CD4-positive, alpha-beta T cell (primary cell): Measurements from ENCODE around the gene IL1R1. TPM values are rescaled to one million over a fixed set of nuclear protein-coding genes. Genes with fewer than 3 reads are reported as not detected.

Source experiments
- ATAC-seq: fragments of 200-7000 bp; cut with Tn5 transposase; one replicate; pipeline ENCODE4 v1.10.0; 2022; ENCODE audit warnings: mild to moderate bottlenecking; ENCODE audit not compliant: poor library complexity
- CTCF ChIA-PET: fragments of 350-600 bp; sonication (Branson Sonifier 250); formaldehyde crosslinking; loops from one replicate; lab custom pipeline; 2021; ENCODE audit warnings: antibody characterized with exemption, inconsistent platforms; lab: Charles Lee
- POLR2A ChIA-PET: fragments of 350-600 bp; sonication (Branson Sonifier 250); formaldehyde crosslinking; loops from one replicate; lab custom pipeline; 2021; ENCODE audit warnings: antibody characterized with exemption, inconsistent platforms; lab: Charles Lee
- DNase-seq, 14 experiments: peaks; one replicate each; pipeline ENCODE4 v3.0.0-alpha.2; 2013 to 2020; ENCODE audit warnings: mixed read lengths in 2 of 14
- H3K27ac ChIP-seq, 2 donors: one replicate each; pipeline versions ENCODE4 v1.5.1 to v1.7.0; 2013; ENCODE audit warnings: low read length in 2 of 2, low read depth in 1 of 2, mild to moderate bottlenecking in 1 of 2
- H3K27me3 ChIP-seq, 2 experiments: 1 replicate in 1 of 2; 2 replicates in 1 of 2; pipeline versions ENCODE4 v1.6.1 to v1.7.0; 2013; ENCODE audit warnings: low read length in 2 of 2, control low read depth in 1 of 2, mild to moderate bottlenecking in 1 of 2, moderate library complexity in 1 of 2; ENCODE audit not compliant: insufficient read depth in 2 of 2, control insufficient read depth in 1 of 2
- H3K36me3 ChIP-seq: one replicate; pipeline ENCODE4 v1.6.1; 2013; ENCODE audit warnings: low read length, control low read depth; ENCODE audit not compliant: insufficient read depth
- H3K4me1 ChIP-seq: one replicate; pipeline ENCODE4 v1.6.1; 2013; ENCODE audit warnings: low read length, control low read depth; ENCODE audit not compliant: insufficient read depth
- H3K4me3 ChIP-seq: one replicate; pipeline ENCODE4 v1.5.1; 2013; ENCODE audit warnings: mild to moderate bottlenecking, low read length, moderate library complexity
- H3K9me3 ChIP-seq, 2 experiments: 1 replicate in 1 of 2; 2 replicates in 1 of 2; pipeline versions ENCODE4 v1.6.1 to v1.7.0; 2013; ENCODE audit warnings: low read length in 2 of 2, mild to moderate bottlenecking in 2 of 2, control low read depth in 1 of 2, moderate library complexity in 1 of 2; ENCODE audit not compliant: control insufficient read depth in 1 of 2, insufficient read depth in 1 of 2
- H3K27ac Mint-ChIP-seq: one replicate; pipeline ENCODE4 v1.8.0; 2020; ENCODE audit warnings: mixed read lengths
- H3K27me3 Mint-ChIP-seq: one replicate; pipeline ENCODE4 v1.8.0; 2021; ENCODE audit warnings: mixed read lengths
- H3K36me3 Mint-ChIP-seq: one replicate; pipeline ENCODE4 v1.8.0; 2021; ENCODE audit warnings: low read depth, mixed read lengths
- H3K4me1 Mint-ChIP-seq: one replicate; pipeline ENCODE4 v1.8.0; 2021; ENCODE audit warnings: low read depth, mixed read lengths
- H3K4me3 Mint-ChIP-seq: one replicate; pipeline ENCODE4 v1.8.0; 2020; ENCODE audit warnings: mild to moderate bottlenecking, mixed read lengths
- H3K9me3 Mint-ChIP-seq: one replicate; pipeline ENCODE4 v1.8.0; 2020; ENCODE audit warnings: mixed read lengths
- intact Hi-C, 2 experiments: fragments of 100-400 bp; cut with DNase I in 1 of 2; cut with micrococcal nuclease in 1 of 2; formaldehyde crosslinking; loops; one replicate each; pipeline versions ENCODE4 v1.15.1 to v1.9.0; 2023 to 2025; cut with DNase I, micrococcal nuclease
- polyA plus RNA-seq, 2 donors: library from polyadenylated mRNA; unstranded; fragments of 120-200 nt; gene quantifications; one replicate each; pipeline ENCODE4 v1.2.1, GENCODE V29; 2013
- total RNA-seq, 174 experiments: library from RNA in 2 of 174; stranded (reverse) in 2 of 174; gene quantifications; one replicate each; pipeline ENCODE4 v1.2.3 and lab custom pipeline; 2021 to 2026
- TF ChIP-seq, protein P1 (sequence below): fragments of 200-600 bp; IDR thresholded peaks from one replicate; pipeline ENCODE4 v1.8.0; 2022; ENCODE audit warnings: antibody characterized with exemption, mild to moderate bottlenecking

Gene IL1R1, protein sequence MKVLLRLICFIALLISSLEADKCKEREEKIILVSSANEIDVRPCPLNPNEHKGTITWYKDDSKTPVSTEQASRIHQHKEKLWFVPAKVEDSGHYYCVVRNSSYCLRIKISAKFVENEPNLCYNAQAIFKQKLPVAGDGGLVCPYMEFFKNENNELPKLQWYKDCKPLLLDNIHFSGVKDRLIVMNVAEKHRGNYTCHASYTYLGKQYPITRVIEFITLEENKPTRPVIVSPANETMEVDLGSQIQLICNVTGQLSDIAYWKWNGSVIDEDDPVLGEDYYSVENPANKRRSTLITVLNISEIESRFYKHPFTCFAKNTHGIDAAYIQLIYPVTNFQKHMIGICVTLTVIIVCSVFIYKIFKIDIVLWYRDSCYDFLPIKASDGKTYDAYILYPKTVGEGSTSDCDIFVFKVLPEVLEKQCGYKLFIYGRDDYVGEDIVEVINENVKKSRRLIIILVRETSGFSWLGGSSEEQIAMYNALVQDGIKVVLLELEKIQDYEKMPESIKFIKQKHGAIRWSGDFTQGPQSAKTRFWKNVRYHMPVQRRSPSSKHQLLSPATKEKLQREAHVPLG
- total RNA-seq (under 1 TPM; 0.22 to 0.49 TPM), total RNA-seq (lab: John Stamatoyannopoulos, UW) (0.55 to 188 (median 14.4) reads per million in 172 experiments)
- 3.2 TPM for polyA plus RNA-seq (2013, experiment 1 of 2)
- 3.8 TPM for polyA plus RNA-seq (2013, experiment 2 of 2)

DNA sequence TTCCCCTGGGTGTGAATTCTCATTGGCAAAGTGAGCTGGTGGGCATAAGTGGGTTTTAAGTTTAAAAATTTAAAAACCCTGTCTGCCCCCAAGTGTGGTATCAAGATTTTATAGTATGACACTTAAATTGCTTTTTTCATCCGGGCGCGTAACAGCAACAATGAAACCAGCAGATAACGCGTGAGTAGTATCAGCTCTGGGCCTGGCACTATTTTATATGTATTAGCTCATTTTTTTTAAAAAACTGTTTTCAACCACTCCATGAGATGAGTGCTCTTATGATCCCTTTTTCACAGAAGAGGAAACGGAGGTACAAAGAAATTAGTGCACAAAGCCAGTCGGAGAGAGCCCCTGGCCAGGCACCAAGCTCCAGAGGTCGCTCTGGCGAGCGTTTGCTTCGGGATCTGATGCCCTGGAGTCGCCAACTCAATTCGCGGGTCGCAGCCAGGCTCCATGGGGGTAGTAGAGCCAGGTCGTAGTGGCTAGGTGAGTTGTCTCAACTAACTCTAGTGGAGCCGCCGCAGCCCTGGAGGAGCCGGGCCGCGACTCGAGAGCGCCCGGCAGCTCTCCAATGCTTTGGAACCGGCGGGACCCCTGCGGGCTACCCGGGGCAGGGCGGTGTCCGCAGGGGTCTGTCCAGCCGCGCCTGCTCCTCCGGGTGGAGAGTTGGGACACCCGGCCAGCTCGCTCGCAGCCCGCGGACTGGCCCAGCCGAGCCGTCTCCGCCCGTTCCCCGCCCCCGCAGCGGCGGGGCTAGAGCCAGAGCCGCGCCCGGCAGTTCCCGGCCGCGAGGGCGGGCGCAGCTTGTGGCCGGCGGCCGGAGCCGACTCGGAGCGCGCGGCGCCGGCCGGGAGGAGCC lies at the start of gene IL1R1:
IL1R1 (plus strand) TSS at position 777 of the 859 bp plus-strand sequence. CDS start 14,979 bp downstream, outside the sequence.
- Histone ChIP-seq H3K27me3 (peaks cover 17 to 30% of the 10 kb centered on the region in 2 experiments), H3K36me3 (no peaks in the 10 kb centered on the region), H3K4me1 (peaks cover 18% of the 10 kb centered on the region), H3K4me3 (peak within 1 kb of the TSS; percentile 48), H3K9me3 (peaks cover 36 to 39% of the 10 kb centered on the region in 2 experiments), H3K27ac (no peak within 1 kb of the TSS)
- intact Hi-C loops = no loop called here
- TF ChIP-seq, protein P1, sequence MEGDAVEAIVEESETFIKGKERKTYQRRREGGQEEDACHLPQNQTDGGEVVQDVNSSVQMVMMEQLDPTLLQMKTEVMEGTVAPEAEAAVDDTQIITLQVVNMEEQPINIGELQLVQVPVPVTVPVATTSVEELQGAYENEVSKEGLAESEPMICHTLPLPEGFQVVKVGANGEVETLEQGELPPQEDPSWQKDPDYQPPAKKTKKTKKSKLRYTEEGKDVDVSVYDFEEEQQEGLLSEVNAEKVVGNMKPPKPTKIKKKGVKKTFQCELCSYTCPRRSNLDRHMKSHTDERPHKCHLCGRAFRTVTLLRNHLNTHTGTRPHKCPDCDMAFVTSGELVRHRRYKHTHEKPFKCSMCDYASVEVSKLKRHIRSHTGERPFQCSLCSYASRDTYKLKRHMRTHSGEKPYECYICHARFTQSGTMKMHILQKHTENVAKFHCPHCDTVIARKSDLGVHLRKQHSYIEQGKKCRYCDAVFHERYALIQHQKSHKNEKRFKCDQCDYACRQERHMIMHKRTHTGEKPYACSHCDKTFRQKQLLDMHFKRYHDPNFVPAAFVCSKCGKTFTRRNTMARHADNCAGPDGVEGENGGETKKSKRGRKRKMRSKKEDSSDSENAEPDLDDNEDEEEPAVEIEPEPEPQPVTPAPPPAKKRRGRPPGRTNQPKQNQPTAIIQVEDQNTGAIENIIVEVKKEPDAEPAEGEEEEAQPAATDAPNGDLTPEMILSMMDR = no peak
- ATAC-seq (no peak), DNase-seq (peak in 2 of 14 experiments; percentile 36 to 51)
- CTCF ChIA-PET = no interaction called here
- H3K27me3 Mint-ChIP-seq = peaks cover 48% of the 10 kb centered on the region
- no peak within 1 kb of the TSS for H3K27ac Mint-ChIP-seq
- POLR2A ChIA-PET = interaction anchor here (0.9 kb wide), 1 partner anchor 137 kb away, joined by 3 read pairs; no protein-coding TSS in a partner anchor
- H3K4me3 Mint-ChIP-seq = peak within 1 kb of the TSS; percentile 71
- H3K9me3 Mint-ChIP-seq = peaks cover 3% of the 10 kb centered on the region
- H3K36me3 Mint-ChIP-seq = peaks cover 12% of the 10 kb centered on the region
- peaks cover 16% of the 10 kb centered on the region for H3K4me1 Mint-ChIP-seq

DNA sequence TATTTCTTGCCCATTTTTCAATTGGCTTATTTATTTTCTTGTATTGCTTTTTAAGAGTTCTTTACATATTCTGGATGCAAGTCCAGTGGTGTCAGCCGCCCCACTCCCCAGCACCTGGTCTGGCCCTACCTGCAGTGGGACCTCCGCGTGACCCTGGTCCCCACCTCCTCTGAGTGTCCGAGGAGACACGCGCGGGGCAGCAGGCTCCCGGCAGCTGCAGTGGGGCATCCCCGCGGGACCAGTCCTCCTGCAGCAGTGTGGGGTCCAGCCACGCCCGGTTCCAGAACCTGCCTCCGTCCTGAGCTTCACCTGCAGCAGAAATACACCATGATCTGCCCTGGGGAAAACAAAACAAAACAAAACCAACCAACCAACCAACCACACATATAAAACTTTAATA lies 48.9 kb upstream of the IL1R1 start:
- no peak overlapping the region for H3K27ac Mint-ChIP-seq
- Histone ChIP-seq H3K27ac (no peak overlapping the region), H3K36me3 (no peaks in the 10 kb centered on the region), H3K27me3 (no peaks in the 10 kb centered on the region), H3K4me1 (no peaks in the 10 kb centered on the region), H3K4me3 (no peak overlapping the region), H3K9me3 (no peaks in the 10 kb centered on the region)
- intact Hi-C loops = no loop called here
- TF ChIP-seq, protein P1 = no peak
- peaks cover 5% of the 10 kb centered on the region for H3K9me3 Mint-ChIP-seq
- no peaks in the 10 kb centered on the region for H3K27me3 Mint-ChIP-seq
- no peaks in the 10 kb centered on the region for H3K4me1 Mint-ChIP-seq
- no peak for DNase-seq
- CTCF ChIA-PET = no interaction called here
- H3K4me3 Mint-ChIP-seq = no peak overlapping the region
- POLR2A ChIA-PET = no interaction called here
- ATAC-seq = no peak
- no peaks in the 10 kb centered on the region for H3K36me3 Mint-ChIP-seq

DNA sequence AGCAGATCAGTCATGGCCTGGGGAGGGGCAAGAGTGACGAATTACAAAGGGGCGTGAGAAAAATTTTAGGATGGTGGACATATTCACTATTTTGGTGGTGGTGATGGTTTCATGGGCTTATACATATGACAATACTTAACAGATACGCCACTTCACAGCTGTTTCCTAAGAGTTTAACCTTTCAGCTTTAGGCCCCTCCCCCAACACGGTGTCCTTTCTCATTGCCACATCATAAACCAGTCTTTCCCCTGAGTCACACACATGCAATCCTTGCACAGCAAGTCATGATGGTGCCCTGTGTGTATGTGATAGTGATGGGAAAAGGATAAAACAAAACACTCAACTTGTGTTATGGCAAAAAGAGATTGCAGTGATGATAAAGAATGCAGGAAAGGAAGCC lies 47.6 kb upstream of the IL1R1 start:
- Mint-ChIP-seq H3K9me3 (peaks cover 5% of the 10 kb centered on the region), H3K27ac (no peak overlapping the region), H3K4me1 (no peaks in the 10 kb centered on the region), H3K36me3 (no peaks in the 10 kb centered on the region), H3K27me3 (no peaks in the 10 kb centered on the region), H3K4me3 (no peak overlapping the region)
- ChIA-PET POLR2A (no interaction called here), CTCF (no interaction called here)
- TF ChIP-seq, protein P1 = no peak
- intact Hi-C loops = no loop called here
- no peaks in the 10 kb centered on the region for H3K27me3 ChIP-seq
- H3K27ac ChIP-seq = no peak overlapping the region
- DNase-seq (peak in 2 of 14 experiments; percentile 42 to 60), ATAC-seq (no peak)
- H3K4me1 ChIP-seq = no peaks in the 10 kb centered on the region
- H3K9me3 ChIP-seq = no peaks in the 10 kb centered on the region
- H3K4me3 ChIP-seq = no peak overlapping the region
- H3K36me3 ChIP-seq = no peaks in the 10 kb centered on the region
